Mammary epithelial cell (primary cell): ENCODE data around the gene AGPAT3.

Experiments
- EZH2 ChIP-seq: IDR thresholded peaks from 2 replicates; pipeline ENCODE4 v1.6.1; 2012; ENCODE audit warnings: low read length, inconsistent platforms, borderline replicate concordance
- TF ChIP-seq, protein P1 (sequence below), 2 donors: IDR thresholded peaks in 1 of 2; conservative IDR thresholded peaks in 1 of 2; 2 replicates each; pipeline ENCODE4 v1.5.1; 2011 to 2012; ENCODE audit warnings: inconsistent platforms in 2 of 2, low read length in 2 of 2, mild to moderate bottlenecking in 2 of 2, control low read depth in 1 of 2, low read depth in 1 of 2; ENCODE audit not compliant: insufficient read depth in 1 of 2; ENCODE audit errors: extremely low read depth in 1 of 2

DNA sequence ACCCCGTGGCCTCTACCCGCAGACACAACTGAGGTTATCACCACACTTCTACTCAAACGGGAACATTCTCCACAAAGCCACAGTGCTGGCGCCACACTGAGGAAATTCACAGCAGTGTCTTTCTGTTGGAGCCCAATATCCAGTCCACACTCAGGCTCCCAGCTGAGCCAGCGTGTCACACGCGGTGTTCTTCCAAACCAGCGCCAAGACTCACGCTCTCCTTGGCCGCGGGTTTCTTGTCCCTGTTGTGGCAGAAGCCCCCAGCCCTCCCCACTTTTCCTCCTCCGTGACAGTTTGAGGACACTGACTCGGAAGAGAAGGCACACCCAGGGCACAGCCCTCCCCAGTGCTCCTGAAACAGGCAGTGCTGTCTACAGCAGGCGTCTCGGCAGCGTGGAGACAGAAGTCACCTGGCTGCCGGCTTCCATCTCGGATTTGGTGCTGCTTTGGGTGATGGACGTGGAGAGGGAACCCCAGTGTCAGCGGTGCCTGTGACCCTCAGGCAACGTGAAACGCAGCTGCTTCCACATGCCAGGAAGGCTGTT, 35.4 kb upstream of the AGPAT3 start:
- no peak for TF ChIP-seq EZH2
- TF ChIP-seq, protein P1, sequence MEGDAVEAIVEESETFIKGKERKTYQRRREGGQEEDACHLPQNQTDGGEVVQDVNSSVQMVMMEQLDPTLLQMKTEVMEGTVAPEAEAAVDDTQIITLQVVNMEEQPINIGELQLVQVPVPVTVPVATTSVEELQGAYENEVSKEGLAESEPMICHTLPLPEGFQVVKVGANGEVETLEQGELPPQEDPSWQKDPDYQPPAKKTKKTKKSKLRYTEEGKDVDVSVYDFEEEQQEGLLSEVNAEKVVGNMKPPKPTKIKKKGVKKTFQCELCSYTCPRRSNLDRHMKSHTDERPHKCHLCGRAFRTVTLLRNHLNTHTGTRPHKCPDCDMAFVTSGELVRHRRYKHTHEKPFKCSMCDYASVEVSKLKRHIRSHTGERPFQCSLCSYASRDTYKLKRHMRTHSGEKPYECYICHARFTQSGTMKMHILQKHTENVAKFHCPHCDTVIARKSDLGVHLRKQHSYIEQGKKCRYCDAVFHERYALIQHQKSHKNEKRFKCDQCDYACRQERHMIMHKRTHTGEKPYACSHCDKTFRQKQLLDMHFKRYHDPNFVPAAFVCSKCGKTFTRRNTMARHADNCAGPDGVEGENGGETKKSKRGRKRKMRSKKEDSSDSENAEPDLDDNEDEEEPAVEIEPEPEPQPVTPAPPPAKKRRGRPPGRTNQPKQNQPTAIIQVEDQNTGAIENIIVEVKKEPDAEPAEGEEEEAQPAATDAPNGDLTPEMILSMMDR (conservative IDR thresholded peaks at IDR 0.05 in 1 of 2, IDR thresholded peaks at IDR 0.05 in 1 of 2; ENCODE audit: extremely low read depth in 1 of 2, insufficient read depth in 1 of 2, low read depth in 1 of 2, low read length in 2 of 2): peak in 1 of 2 donors; percentile 24
